SK-N-SH treated with all-trans-retinoic acid at 6 μM for 48 hours (cell line): ENCODE results near the gene NKAPL.

Experiments used
- ATAC-seq: fragments of 200-7000 bp; cut with Tn5 transposase; 3 replicates; pipeline ENCODE4 v1.9.1; 2020; ENCODE audit warnings: mild to moderate bottlenecking, moderate library complexity
- ARNTL ChIP-seq: fragments of 450-650 bp; formaldehyde crosslinking; IDR thresholded peaks from 2 replicates; pipeline ENCODE4 v1.5.0; 2020; ENCODE audit warnings: low read depth, mild to moderate bottlenecking, moderate library complexity, borderline replicate concordance
- BACH2 ChIP-seq: fragments of 250-450 bp; sonication (Bioruptor Pico); IDR thresholded peaks from 2 replicates; pipeline ENCODE4 v1.9.0; 2021; ENCODE audit warnings: mild to moderate bottlenecking, borderline replicate concordance
- CSRNP3 ChIP-seq: fragments of 250-450 bp; sonication (Bioruptor Pico); IDR thresholded peaks from 2 replicates; pipeline ENCODE4 v1.5.1; 2021; ENCODE audit warnings: mild to moderate bottlenecking, moderate library complexity
- ESRRG ChIP-seq: fragments of 250-450 bp; sonication (Bioruptor Pico); IDR thresholded peaks from 2 replicates; pipeline ENCODE4 v1.6.1; 2021; ENCODE audit warnings: mild to moderate bottlenecking
- GLIS3 ChIP-seq: fragments of 250-450 bp; sonication (Bioruptor Pico); IDR thresholded peaks from 2 replicates; pipeline ENCODE4 v1.5.0; 2020; ENCODE audit warnings: mild to moderate bottlenecking, moderate library complexity
- ISL1 ChIP-seq: fragments of 250-450 bp; sonication (Bioruptor Pico); IDR thresholded peaks from 2 replicates; pipeline ENCODE4 v2.1.2; 2022; ENCODE audit warnings: mild to moderate bottlenecking, moderate library complexity
- OSR1 ChIP-seq: fragments of 250-450 bp; sonication (Bioruptor Pico); IDR thresholded peaks from 2 replicates; pipeline ENCODE4 v1.8.0; 2022; ENCODE audit warnings: moderate library complexity, mild to moderate bottlenecking, inconsistent platforms
- PATZ1 ChIP-seq: fragments of 250-450 bp; sonication (Bioruptor Pico); IDR thresholded peaks from 2 replicates; pipeline ENCODE4 v1.8.0; 2020; ENCODE audit warnings: mild to moderate bottlenecking, moderate library complexity, borderline replicate concordance
- POU6F1 ChIP-seq: fragments of 250-450 bp; sonication (Bioruptor Pico); IDR thresholded peaks from 2 replicates; pipeline ENCODE4 v1.8.0; 2021; ENCODE audit warnings: low read depth, mild to moderate bottlenecking, moderate library complexity, borderline replicate concordance
- PPARA ChIP-seq: fragments of 250-450 bp; sonication (Bioruptor Pico); IDR thresholded peaks from 2 replicates; pipeline ENCODE4 v1.5.0; 2020; ENCODE audit warnings: mild to moderate bottlenecking, borderline replicate concordance
- RARB ChIP-seq: fragments of 250-450 bp; sonication (Bioruptor Pico); IDR thresholded peaks from 2 replicates; pipeline ENCODE4 v1.8.0; 2021; ENCODE audit warnings: mild to moderate bottlenecking, moderate library complexity
- SNAI2 ChIP-seq: fragments of 250-450 bp; sonication (Bioruptor Pico); IDR thresholded peaks from 2 replicates; pipeline ENCODE4 v1.5.0; 2020; ENCODE audit warnings: mild to moderate bottlenecking, moderate library complexity
- ZC3H10 ChIP-seq: fragments of 250-450 bp; sonication (Bioruptor Pico); IDR thresholded peaks from 2 replicates; pipeline ENCODE4 v1.5.1; 2021; ENCODE audit warnings: mild to moderate bottlenecking, moderate library complexity
- ZFP3 ChIP-seq: fragments of 250-450 bp; sonication (Bioruptor Pico); IDR thresholded peaks from 2 replicates; pipeline ENCODE4 v1.5.0; 2020; ENCODE audit warnings: mild to moderate bottlenecking, moderate library complexity
- ZFP30 ChIP-seq: fragments of 450-650 bp; formaldehyde crosslinking; IDR thresholded peaks from 2 replicates; pipeline ENCODE4 v1.5.0; 2022; ENCODE audit warnings: mild to moderate bottlenecking, moderate library complexity
- ZNF565 ChIP-seq: fragments of 450-650 bp; formaldehyde crosslinking; conservative IDR thresholded peaks from 2 replicates; pipeline ENCODE4 v1.5.0; 2020; ENCODE audit warnings: low read depth, mild to moderate bottlenecking, moderate library complexity
- ZNF70 ChIP-seq: fragments of 450-650 bp; formaldehyde crosslinking; IDR thresholded peaks from 2 replicates; pipeline ENCODE4 v1.5.0; 2020; ENCODE audit warnings: mild to moderate bottlenecking, moderate library complexity
- ZNF8 ChIP-seq: fragments of 450-650 bp; formaldehyde crosslinking; IDR thresholded peaks from 2 replicates; pipeline ENCODE4 v1.5.0; 2020; ENCODE audit warnings: mild to moderate bottlenecking, moderate library complexity
- TF ChIP-seq, protein P1 (sequence below): fragments of 250-450 bp; sonication (Bioruptor Pico); IDR thresholded peaks from 2 replicates; pipeline ENCODE4 v1.5.0; 2020; ENCODE audit warnings: mild to moderate bottlenecking, moderate library complexity
- TF ChIP-seq, protein P2 (sequence below): fragments of 250-450 bp; sonication (Bioruptor Pico); IDR thresholded peaks from 2 replicates; pipeline ENCODE4 v1.5.1; 2020; ENCODE audit warnings: low read depth, mild to moderate bottlenecking, moderate library complexity

NKAPL gene

DNA sequence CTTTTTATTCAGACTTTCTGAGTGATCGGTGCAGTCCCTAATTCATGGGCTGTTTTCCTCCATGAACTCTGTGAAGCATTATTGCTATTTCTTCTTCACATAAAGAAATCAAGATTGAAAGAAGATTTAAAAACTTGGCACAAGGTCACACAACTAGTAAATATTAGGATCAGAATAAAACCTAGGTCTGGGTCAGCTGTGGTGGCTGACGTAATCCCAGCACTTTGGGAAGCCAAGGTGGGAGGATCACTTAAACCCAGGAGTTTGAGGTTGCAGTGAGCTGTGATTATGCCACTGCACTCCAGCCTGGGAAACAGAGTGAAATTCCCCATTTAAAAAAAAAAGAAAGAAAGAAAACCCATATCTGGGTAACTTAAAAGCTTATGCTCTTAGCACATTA lies 32.6 kb upstream of the NKAPL start:
- no peak for ATAC-seq
- TF ChIP-seq ZFP30 (no peak), ISL1 (CRISPR knock-in tag) (no peak), ZNF70 (CRISPR knock-in tag) (no peak), ZNF565 (CRISPR knock-in tag) (no peak), ESRRG (CRISPR knock-in tag) (no peak), SNAI2 (CRISPR knock-in tag) (no peak), ZC3H10 (no peak), OSR1 (CRISPR knock-in tag) (no peak), PATZ1 (no peak), ZNF8 (CRISPR knock-in tag) (no peak), ZFP3 (CRISPR knock-in tag) (no peak), RARB (CRISPR knock-in tag) (no peak), POU6F1 (CRISPR knock-in tag) (no peak), GLIS3 (CRISPR knock-in tag) (no peak), CSRNP3 (no peak)
- TF ChIP-seq, protein P1, sequence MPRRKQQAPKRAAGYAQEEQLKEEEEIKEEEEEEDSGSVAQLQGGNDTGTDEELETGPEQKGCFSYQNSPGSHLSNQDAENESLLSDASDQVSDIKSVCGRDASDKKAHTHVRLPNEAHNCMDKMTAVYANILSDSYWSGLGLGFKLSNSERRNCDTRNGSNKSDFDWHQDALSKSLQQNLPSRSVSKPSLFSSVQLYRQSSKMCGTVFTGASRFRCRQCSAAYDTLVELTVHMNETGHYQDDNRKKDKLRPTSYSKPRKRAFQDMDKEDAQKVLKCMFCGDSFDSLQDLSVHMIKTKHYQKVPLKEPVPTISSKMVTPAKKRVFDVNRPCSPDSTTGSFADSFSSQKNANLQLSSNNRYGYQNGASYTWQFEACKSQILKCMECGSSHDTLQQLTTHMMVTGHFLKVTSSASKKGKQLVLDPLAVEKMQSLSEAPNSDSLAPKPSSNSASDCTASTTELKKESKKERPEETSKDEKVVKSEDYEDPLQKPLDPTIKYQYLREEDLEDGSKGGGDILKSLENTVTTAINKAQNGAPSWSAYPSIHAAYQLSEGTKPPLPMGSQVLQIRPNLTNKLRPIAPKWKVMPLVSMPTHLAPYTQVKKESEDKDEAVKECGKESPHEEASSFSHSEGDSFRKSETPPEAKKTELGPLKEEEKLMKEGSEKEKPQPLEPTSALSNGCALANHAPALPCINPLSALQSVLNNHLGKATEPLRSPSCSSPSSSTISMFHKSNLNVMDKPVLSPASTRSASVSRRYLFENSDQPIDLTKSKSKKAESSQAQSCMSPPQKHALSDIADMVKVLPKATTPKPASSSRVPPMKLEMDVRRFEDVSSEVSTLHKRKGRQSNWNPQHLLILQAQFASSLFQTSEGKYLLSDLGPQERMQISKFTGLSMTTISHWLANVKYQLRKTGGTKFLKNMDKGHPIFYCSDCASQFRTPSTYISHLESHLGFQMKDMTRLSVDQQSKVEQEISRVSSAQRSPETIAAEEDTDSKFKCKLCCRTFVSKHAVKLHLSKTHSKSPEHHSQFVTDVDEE (CRISPR knock-in tag), result no peak
- TF ChIP-seq, protein P2, sequence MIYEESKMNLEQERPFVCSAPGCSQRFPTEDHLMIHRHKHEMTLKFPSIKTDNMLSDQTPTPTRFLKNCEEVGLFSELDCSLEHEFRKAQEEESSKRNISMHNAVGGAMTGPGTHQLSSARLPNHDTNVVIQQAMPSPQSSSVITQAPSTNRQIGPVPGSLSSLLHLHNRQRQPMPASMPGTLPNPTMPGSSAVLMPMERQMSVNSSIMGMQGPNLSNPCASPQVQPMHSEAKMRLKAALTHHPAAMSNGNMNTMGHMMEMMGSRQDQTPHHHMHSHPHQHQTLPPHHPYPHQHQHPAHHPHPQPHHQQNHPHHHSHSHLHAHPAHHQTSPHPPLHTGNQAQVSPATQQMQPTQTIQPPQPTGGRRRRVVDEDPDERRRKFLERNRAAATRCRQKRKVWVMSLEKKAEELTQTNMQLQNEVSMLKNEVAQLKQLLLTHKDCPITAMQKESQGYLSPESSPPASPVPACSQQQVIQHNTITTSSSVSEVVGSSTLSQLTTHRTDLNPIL, result no peak

DNA sequence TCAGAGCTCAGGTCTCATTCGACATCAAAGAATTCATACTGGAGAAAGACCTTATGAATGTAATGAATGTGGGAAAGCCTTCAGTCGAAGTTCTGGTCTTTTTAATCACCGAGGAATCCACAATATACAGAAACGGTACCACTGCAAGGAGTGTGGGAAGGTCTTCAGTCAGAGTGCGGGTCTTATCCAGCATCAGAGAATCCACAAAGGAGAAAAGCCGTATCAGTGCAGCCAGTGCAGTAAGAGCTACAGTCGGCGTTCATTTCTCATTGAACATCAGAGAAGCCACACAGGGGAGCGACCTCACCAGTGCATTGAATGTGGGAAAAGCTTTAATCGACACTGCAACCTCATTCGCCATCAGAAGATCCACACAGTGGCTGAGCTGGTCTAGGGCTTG lies 26.3 kb upstream of the NKAPL start:
- TF ChIP-seq RARB (CRISPR knock-in tag) (no peak), SNAI2 (CRISPR knock-in tag) (no peak), ZNF70 (CRISPR knock-in tag) (no peak), ARNTL (CRISPR knock-in tag) (no peak), ZFP3 (CRISPR knock-in tag) (no peak), ISL1 (CRISPR knock-in tag) (no peak), ZNF8 (CRISPR knock-in tag) (no peak), OSR1 (CRISPR knock-in tag) (no peak), PATZ1 (no peak), ZC3H10 (no peak), PPARA (CRISPR knock-in tag) (no peak), BACH2 (no peak), ESRRG (CRISPR knock-in tag) (no peak)
- TF ChIP-seq, protein P1 (CRISPR knock-in tag), result no peak
- TF ChIP-seq, all 23 proteins: peak for 0
- ATAC-seq, result no peak
